Measurements from ENCODE around the gene KCNJ15.

The KCNJ15 gene

GRCh38 chr21:38265166-38265565 lies 8.4 kb downstream of the KCNJ15 start:
- intact Hi-C loops (cut with DNase I) = no loop called here
- DNase-seq = no peak

GRCh38 chr21:38266732-38267131 lies 9.9 kb downstream of the KCNJ15 start:
- no peak for DNase-seq
- intact Hi-C loops (cut with DNase I) = no loop called here

GRCh38 chr21:38267136-38267755 lies 10.5 kb downstream of the KCNJ15 start:
- no peak for DNase-seq
- intact Hi-C loops (cut with DNase I) = no loop called here

GRCh38 chr21:38267991-38268863 lies 11.4 kb downstream of the KCNJ15 start:
- intact Hi-C loops (cut with DNase I) = no loop called here
- DNase-seq = no peak

- intact Hi-C loops (cut with DNase I) = no loop called here
- DNase-seq = no peak
Observed at GRCh38 chr21:38268864-38269575, 12.2 kb downstream of the KCNJ15 start.

GRCh38 chr21:38269576-38269936 lies 12.8 kb downstream of the KCNJ15 start:
- no peak for DNase-seq
- intact Hi-C loops (cut with DNase I) = no loop called here

GRCh38 chr21:38272215-38272614 lies 15.4 kb downstream of the KCNJ15 start:
- DNase-seq = no peak
- intact Hi-C loops (cut with DNase I) = no loop called here

- no peak for DNase-seq
- intact Hi-C loops (cut with DNase I) = no loop called here
Observed at GRCh38 chr21:38273745-38274542, 17.2 kb downstream of the KCNJ15 start.

- intact Hi-C loops (cut with DNase I) = no loop called here
- peak in 19 of 42 donors; percentile 9 to 67 (median 27) for DNase-seq
Observed at GRCh38 chr21:38277501-38278131, 20.8 kb downstream of the KCNJ15 start.

GRCh38 chr21:38280454-38280853 lies 23.7 kb downstream of the KCNJ15 start:
- DNase-seq = no peak
- intact Hi-C loops (cut with DNase I) = no loop called here

GRCh38 chr21:38280867-38281266 lies 24.1 kb downstream of the KCNJ15 start:
- no peak for DNase-seq
- intact Hi-C loops (cut with DNase I) = no loop called here

- DNase-seq = no peak
- intact Hi-C loops (cut with DNase I) = no loop called here
Observed at GRCh38 chr21:38282921-38283320, 26.1 kb downstream of the KCNJ15 start.

- intact Hi-C loops (cut with DNase I) = no loop called here
- no peak for DNase-seq
Observed at GRCh38 chr21:38284216-38284615, 27.4 kb downstream of the KCNJ15 start.

- intact Hi-C loops (cut with DNase I) = no loop called here
Observed at GRCh38 chr21:38286739-38287471, 30.1 kb downstream of the KCNJ15 start.

GRCh38 chr21:38287476-38287875 lies 30.7 kb downstream of the KCNJ15 start:
- DNase-seq = no peak
- intact Hi-C loops (cut with DNase I) = no loop called here

More at GRCh38 chr21:38286739-38287471, 30.1 kb downstream of the KCNJ15 start:
- DNase-seq = no peak

GRCh38 chr21:38289705-38290485 lies 33.1 kb downstream of the KCNJ15 start:
- peak in 2 of 42 donors; percentile 3 to 30 for DNase-seq
- intact Hi-C loops (cut with DNase I) = no loop called here

GRCh38 chr21:38290809-38291208 lies 34.0 kb downstream of the KCNJ15 start:
- DNase-seq = no peak
- intact Hi-C loops (cut with DNase I) = no loop called here

All from head of caudate nucleus (tissue), 42 donors.